GM21447 (cell line): ENCODE measurements around the gene BAIAP2L2.

Experiments
- ATAC-seq: cut with Tn5 transposase; IDR thresholded peaks from one replicate; pipeline ENCODE4 v1.9.1; 2021; ENCODE audit not compliant: unreplicated experiment

The BAIAP2L2 gene

DNA sequence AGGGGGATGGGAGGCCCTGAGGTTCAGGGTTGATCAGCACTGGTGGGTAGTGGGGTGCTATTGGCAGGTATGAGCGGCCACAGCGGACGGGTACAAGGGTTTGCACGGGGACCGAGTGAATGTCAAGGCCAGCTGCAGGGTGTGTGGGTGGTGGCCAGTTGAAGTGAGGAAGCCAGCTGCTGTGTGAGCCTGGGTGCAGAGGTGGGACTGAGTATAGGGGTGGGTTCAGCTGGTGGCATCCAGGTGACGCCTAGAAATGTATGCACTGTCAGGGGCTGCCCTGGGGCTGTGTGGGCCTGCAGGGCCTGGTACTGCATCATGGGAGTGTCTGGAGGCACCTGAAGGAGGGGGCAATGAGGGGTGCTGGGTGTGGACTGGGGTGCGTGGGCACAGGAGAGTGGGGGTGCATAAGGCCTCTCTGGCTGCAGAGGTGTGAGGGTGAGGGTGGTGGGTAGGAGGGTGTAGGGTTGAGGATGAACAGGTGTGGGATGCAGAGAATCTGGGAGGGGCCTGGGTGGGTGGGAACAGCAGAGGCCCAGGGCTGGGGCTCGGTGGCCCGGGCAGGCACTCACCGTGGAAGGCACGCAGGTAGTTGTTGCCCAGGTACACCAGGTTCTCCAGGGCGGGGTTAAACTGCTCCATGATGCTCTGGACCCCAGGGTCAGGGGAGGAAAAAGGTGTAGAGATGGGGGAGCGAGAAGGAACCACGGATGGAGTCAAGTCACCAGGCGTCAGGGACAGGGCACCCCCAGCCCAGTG lies 1.7 kb downstream of the BAIAP2L2 start:
- ATAC-seq = no peak

- no peak for ATAC-seq
Measured at GRCh38 chr22:38107692-38108515, 2.6 kb downstream of the BAIAP2L2 start.

DNA sequence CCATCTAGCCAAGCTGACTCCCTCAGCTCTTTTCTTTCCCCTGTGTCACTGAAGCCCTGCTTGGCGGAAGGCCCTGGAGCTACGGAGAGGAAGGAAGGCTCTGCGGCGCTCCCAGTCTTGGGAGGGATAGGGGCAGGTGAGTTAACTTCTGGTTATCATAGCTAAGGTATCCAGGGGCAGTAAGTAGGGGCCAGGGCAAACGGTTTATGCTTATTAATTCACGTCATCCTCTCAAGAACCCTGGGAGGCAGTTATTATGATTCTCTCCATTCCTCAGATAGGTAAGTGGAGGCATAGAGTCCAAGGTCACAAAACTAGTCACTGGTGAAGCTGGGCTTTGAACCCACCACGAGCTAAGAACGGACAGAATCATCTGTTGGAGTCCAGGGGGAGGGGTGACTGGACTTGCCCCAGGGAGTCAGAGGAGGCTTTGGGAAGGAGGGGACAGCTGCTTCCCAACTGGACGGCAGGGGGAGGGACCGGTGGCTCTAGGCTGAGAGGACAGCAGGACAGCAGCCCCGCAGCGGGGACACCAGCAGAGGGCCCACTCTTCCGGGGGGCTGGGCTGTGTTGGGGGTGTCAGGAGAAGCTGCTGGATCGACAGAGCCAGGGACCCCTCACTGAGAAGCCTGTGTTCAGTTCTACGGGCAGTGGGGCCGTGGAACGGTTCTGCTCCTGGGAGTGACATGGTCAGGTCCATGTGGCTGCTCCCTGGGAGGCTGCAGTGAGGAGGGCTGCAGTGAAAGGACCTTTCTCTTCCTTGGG lies 3.5 kb downstream of the BAIAP2L2 start:
- ATAC-seq = no peak

GRCh38 chr22:38104084-38104483 lies 6.4 kb downstream of the BAIAP2L2 start:
- no peak for ATAC-seq

DNA sequence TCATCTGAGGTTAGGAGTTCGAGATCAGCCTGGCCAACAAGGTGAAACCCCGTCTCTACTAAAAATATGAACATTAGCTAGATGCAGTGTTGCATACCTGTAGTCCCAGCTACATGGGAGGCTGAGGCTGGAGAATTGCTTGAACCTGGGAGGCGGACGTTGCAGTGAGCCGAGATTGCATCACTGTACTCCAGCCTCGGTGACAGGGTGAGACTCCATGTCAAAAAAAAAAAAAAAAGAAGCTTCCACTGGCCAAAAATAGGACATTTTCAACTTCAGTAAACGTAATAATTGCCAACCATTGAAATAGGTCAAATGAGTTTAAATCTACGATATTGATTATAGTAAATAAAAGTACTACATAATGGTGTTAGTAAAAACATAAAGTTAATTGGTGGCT lies 6.8 kb downstream of the BAIAP2L2 start:
- no peak for ATAC-seq

GRCh38 chr22:38098410-38099249 lies 11.9 kb downstream of the BAIAP2L2 start:
- no peak for ATAC-seq

DNA sequence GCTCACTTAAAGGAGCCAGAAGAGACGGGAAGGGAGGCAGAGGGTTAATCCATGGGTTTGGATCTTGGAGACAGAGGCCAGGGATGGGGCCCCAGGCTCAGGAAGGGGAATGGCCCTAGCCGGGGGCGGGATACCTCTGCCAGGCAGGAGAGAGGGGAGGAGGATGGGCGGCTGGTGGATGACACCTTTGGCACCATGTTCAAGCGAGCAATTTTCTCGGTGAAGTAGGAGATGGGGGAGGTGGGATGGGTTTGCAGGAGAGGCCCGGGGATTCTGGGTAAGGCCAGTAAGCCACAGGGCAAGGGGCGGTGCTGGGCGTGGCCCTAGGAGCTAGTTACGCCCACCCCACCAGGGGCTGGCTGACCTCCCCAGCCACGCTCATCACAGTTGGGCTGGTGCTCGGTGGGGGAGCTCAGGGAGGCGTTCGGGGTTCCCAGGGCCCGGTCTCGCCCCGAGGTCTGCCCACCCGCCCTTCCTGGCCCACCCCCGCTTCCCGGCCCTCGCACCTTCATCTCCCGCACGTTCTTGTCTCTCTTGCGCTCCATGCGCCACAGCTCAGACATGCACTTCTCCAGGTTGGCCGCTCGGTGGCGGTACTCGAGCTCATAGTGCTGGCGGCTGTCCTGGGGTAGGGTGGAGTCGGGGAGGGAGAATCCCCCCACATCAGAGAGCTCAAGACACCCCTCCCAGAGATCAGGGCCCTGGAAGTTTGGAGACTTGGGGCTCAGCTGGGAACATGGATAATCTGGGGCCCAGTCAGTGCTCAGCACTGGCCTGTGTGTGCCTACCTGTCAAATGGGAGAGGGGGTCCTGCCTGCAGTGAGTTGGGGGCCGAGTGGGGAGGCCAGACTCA lies 12.7 kb downstream of the BAIAP2L2 start:
- ATAC-seq = no peak

GRCh38 chr22:38097058-38097457 lies 13.4 kb downstream of the BAIAP2L2 start:
- ATAC-seq = no peak

- no peak for ATAC-seq
Measured at GRCh38 chr22:38089474-38089851, 21.0 kb downstream of the BAIAP2L2 start.

- ATAC-seq = no peak
Measured at GRCh38 chr22:38088629-38089473, 21.6 kb downstream of the BAIAP2L2 start.

- no peak for ATAC-seq
Measured at GRCh38 chr22:38087855-38088254, 22.6 kb downstream of the BAIAP2L2 start.

GRCh38 chr22:38086942-38087341 lies 23.5 kb downstream of the BAIAP2L2 start:
- ATAC-seq = no peak

GRCh38 chr22:38086001-38086845 lies 24.3 kb downstream of the BAIAP2L2 start:
- no peak for ATAC-seq

- ATAC-seq = no peak
Measured at GRCh38 chr22:38085501-38085900, 25.0 kb downstream of the BAIAP2L2 start.

- ATAC-seq = no peak
Measured at GRCh38 chr22:38085056-38085455, 25.4 kb downstream of the BAIAP2L2 start.

DNA sequence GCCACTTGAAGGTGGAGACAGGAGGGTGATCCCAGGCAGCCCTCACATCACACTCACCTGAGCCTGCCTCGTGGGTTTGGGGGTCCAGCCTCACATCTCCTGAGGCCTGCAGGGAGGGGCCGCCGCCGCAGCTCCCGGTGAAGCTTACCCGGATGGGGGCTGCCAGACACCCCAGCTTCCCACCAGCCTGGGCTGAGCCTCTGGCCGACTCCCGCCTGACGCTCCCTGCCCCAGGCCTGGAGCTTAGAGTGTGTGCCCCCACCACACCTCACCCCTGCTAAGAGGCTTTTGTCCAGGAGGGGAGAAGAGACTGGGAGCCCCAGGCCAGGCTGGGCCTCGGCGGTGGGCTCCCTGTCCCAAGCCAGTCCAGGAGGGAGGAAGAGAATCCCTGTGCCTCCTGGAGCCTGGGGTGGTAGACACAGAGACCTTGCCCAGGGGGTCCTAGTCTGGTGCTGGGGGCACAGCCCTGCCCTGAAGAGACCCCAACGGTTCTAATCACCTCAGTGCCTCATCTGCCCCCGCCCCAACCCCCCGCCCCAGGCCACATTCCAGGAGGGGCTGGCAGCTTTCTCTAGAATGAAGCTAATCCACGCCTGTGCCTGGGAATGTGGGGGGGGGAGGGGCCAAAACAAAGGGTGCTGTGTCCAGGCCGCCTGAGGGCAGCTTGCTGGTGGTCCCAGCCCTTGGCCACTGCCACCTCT lies 26.4 kb downstream of the BAIAP2L2 start, which contains the start of gene SLC16A8:
Gene SLC16A8 (minus strand): TSS at position 254 of the 701 bp plus-strand sequence. CDS start 1,311 bp downstream, outside the sequence.
- no peak for ATAC-seq
